ENCODE measurements around the gene CFAP43. TPM values are rescaled to one million over a fixed set of nuclear protein-coding genes. Genes with fewer than 3 reads are reported as not detected.

CFAP43 gene
- total and polyA plus RNA-seq, 2 experiments from 2014 or later: 0.57 to 0.83 TPM

DNA sequence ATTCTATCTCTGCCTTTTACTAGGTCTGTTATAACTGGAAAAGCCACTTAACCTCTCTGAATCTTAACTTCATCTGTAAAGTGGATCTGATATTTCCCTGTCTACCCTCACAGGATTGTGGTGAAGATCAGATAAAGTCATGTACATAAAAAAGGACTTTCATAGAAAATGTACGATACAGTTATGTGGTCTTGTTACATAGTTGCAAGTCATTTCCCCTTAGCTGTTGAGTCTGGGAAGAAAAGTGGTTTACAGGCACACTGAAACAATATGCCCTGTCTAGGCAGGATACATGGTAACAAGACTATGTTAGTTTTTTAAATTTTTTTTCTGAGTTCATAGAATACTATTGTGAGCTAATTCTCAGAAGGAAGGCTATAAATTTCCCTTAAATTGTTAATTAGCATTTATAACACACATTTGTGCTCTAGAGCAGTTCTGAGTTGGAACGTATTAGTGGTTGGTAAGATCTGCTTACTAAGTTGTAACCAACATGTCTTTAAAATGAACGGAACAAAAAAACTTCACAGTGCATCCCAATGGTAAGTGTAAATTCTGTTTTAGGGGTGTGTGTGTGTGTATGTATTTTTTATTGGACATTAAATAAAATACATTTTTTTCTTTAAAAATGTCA lies 15.5 kb upstream of the CFAP43 start:
- DNase-seq (ENCODE audit: low spot score): no peak
- Histone ChIP-seq H3K4me2 (no peak overlapping the region), H3K27me3 (no peaks in the 10 kb centered on the region), H3K4me1 (ENCODE audit: insufficient read depth) (peaks cover 29% of the 10 kb centered on the region), H3K79me2 (no peaks in the 10 kb centered on the region), H3K27ac (no peak overlapping the region), H2AFZ (no peak overlapping the region), H3K9me3 (ENCODE audit: low read depth) (no peaks in the 10 kb centered on the region), H3K4me3 (no peak overlapping the region), H3K9me2 (replicated peaks; ENCODE audit: insufficient read depth) (no peaks in the 10 kb centered on the region), H3K36me3 (replicated peaks; ENCODE audit: insufficient read depth, low read depth) (no peaks in the 10 kb centered on the region), H4K20me1 (ENCODE audit: insufficient read depth, poor library complexity, severe bottlenecking) (no peaks in the 10 kb centered on the region)
- TF ChIP-seq EZH2 (IDR thresholded peaks at IDR 0.05; ENCODE audit: borderline replicate concordance) (no peak), EZH2phosphoT487 (IDR thresholded peaks at IDR 0.05; ENCODE audit: low read depth, severe bottlenecking, unreplicated experiment) (no peak)
- TF ChIP-seq, protein P1, sequence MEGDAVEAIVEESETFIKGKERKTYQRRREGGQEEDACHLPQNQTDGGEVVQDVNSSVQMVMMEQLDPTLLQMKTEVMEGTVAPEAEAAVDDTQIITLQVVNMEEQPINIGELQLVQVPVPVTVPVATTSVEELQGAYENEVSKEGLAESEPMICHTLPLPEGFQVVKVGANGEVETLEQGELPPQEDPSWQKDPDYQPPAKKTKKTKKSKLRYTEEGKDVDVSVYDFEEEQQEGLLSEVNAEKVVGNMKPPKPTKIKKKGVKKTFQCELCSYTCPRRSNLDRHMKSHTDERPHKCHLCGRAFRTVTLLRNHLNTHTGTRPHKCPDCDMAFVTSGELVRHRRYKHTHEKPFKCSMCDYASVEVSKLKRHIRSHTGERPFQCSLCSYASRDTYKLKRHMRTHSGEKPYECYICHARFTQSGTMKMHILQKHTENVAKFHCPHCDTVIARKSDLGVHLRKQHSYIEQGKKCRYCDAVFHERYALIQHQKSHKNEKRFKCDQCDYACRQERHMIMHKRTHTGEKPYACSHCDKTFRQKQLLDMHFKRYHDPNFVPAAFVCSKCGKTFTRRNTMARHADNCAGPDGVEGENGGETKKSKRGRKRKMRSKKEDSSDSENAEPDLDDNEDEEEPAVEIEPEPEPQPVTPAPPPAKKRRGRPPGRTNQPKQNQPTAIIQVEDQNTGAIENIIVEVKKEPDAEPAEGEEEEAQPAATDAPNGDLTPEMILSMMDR (IDR thresholded peaks at IDR 0.05; ENCODE audit: poor library complexity): no peak
- 95% methylated on average over 3 of the region's 3 CpGs for WGBS (ENCODE audit: low lambda C conversion rate, missing lambda C conversion rate)

DNA sequence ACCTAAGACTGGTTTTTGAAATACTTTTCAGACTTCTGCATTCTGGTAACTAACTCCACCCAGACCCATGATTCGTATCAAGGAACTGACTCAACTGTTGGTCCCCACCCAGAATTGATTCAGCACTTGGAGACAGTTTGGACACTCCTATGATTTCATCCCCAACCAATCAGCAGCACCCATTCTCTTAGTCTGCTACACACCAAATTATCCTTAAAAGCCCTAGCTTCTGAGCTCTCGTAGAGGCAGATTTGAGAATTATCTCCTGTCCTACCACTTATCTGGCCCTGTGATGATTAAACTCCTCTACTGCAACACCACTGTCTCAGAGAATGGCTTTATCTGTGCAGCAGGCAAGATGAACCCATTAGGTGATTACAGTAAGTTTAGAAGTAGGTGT lies 14.8 kb upstream of the CFAP43 start:
- DNase-seq (ENCODE audit: low spot score): no peak
- Histone ChIP-seq H3K27me3 (no peaks in the 10 kb centered on the region), H3K9me2 (replicated peaks; ENCODE audit: insufficient read depth) (no peaks in the 10 kb centered on the region), H3K79me2 (no peaks in the 10 kb centered on the region), H3K36me3 (replicated peaks; ENCODE audit: insufficient read depth, low read depth) (no peaks in the 10 kb centered on the region), H2AFZ (no peak overlapping the region), H4K20me1 (ENCODE audit: insufficient read depth, poor library complexity, severe bottlenecking) (no peaks in the 10 kb centered on the region), H3K4me3 (no peak overlapping the region), H3K4me1 (ENCODE audit: insufficient read depth) (peaks cover 23% of the 10 kb centered on the region), H3K9me3 (ENCODE audit: low read depth) (no peaks in the 10 kb centered on the region), H3K4me2 (no peak overlapping the region), H3K27ac (no peak overlapping the region)
- WGBS (ENCODE audit: low lambda C conversion rate, missing lambda C conversion rate): 80% methylated on average over 2 of the region's 2 CpGs
- TF ChIP-seq EZH2 (IDR thresholded peaks at IDR 0.05; ENCODE audit: borderline replicate concordance) (no peak), EZH2phosphoT487 (IDR thresholded peaks at IDR 0.05; ENCODE audit: low read depth, severe bottlenecking, unreplicated experiment) (no peak)
- TF ChIP-seq, protein P1 (IDR thresholded peaks at IDR 0.05; ENCODE audit: poor library complexity): no peak

DNA sequence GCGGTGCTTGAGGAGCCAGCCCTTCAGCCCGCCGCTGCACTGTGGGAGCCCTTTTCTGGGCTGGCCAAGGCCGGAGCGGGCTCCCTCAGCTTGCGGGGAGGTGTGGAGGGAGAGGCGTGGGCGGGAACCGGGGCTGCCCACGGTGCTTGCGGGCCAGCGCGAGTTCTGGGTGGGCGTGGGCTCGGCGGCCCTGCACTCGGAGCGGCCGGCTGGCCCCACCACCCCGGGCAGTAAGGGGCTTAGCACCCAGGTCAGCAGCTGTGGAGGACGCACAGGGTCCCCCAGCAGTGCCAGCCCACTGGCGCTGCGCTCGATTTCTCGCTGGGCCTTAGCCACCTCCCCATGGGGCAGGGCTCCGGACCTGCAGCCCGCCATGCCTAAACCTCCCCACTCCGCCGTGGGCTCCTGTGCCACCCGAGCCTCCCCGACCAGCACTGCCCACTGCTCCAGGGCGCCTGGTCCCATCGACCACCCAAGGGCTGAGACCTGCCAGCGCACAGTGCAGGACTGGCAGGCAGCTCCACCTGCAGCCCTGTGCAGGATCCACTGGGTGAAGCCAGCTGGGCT lies 13.0 kb upstream of the CFAP43 start:
- Histone ChIP-seq H4K20me1 (ENCODE audit: insufficient read depth, poor library complexity, severe bottlenecking) (no peaks in the 10 kb centered on the region), H2AFZ (no peak overlapping the region), H3K36me3 (replicated peaks; ENCODE audit: insufficient read depth, low read depth) (no peaks in the 10 kb centered on the region), H3K79me2 (no peaks in the 10 kb centered on the region), H3K9me3 (ENCODE audit: low read depth) (no peaks in the 10 kb centered on the region), H3K4me1 (ENCODE audit: insufficient read depth) (peaks cover 7% of the 10 kb centered on the region), H3K4me2 (no peak overlapping the region), H3K9me2 (replicated peaks; ENCODE audit: insufficient read depth) (no peaks in the 10 kb centered on the region), H3K27me3 (no peaks in the 10 kb centered on the region), H3K27ac (no peak overlapping the region), H3K4me3 (no peak overlapping the region)
- no peak for DNase-seq (ENCODE audit: low spot score)
- no peak for TF ChIP-seq EZH2phosphoT487 (IDR thresholded peaks at IDR 0.05; ENCODE audit: low read depth, severe bottlenecking, unreplicated experiment)
- no peak for TF ChIP-seq EZH2 (IDR thresholded peaks at IDR 0.05; ENCODE audit: borderline replicate concordance)
- TF ChIP-seq, protein P1 (IDR thresholded peaks at IDR 0.05; ENCODE audit: poor library complexity): no peak
- WGBS (ENCODE audit: low lambda C conversion rate, missing lambda C conversion rate): 97% methylated on average over 26 of the region's 34 CpGs

Data from hepatocyte (in vitro differentiated cells).